Measurements from ENCODE around the gene CHST5. TPM values are rescaled to one million over a fixed set of nuclear protein-coding genes. Genes with fewer than 3 reads are reported as not detected.

CHST5 gene
- total and polyA plus RNA-seq, 2 of the 13 experiments (the other 11 are each of a cell fraction or from before 2014, with no cell fraction given) = 0.05 TPM; not detected in 1

GRCh38 chr16:75488322-75488721, 47.6 kb downstream of the CHST5 start:
- no peaks in the 10 kb centered on the region for H3K79me2 ChIP-seq (ENCODE audit: insufficient read depth, low read length)
- in situ Hi-C loops (cut with HindIII; ENCODE audit: extremely low pct_ligation_motif_present, low pct_unique_long_range_greater_than_20kb) (no loop called here), intact Hi-C loops (cut with micrococcal nuclease; ENCODE audit: unreplicated experiment) (no loop called here)
- H2AFZ ChIP-seq (ENCODE audit: low read length) = no peak overlapping the region
- H3K4me3 ChIP-seq (replicated peaks in 1 of 3; ENCODE audit: insufficient read depth in 1 of 3, low read depth in 2 of 3, low read length in 3 of 3) = no peak overlapping the region
- POLR2A ChIA-PET = no interaction called here
- CTCF ChIA-PET (ENCODE audit: low intra/inter-chr PET ratio, low total read pairs) = no interaction called here
- H3K4me1 ChIP-seq (ENCODE audit: insufficient read depth, low read length) = peaks cover 47% of the 10 kb centered on the region
- FAIRE-seq = no peak
- H4K20me1 ChIP-seq (ENCODE audit: insufficient read depth, low read length) = no peaks in the 10 kb centered on the region
- no peaks in the 10 kb centered on the region for H3K27me3 ChIP-seq (ENCODE audit: control insufficient read depth in 1 of 2, insufficient read depth in 2 of 2, low read length in 2 of 2)
- H3K4me2 ChIP-seq (ENCODE audit: low read depth, low read length) = no peak overlapping the region
- H3K9me3 ChIP-seq (ENCODE audit: low read length) = no peaks in the 10 kb centered on the region
- TF ChIP-seq ZBTB44 (CRISPR knock-in tag; IDR thresholded peaks at IDR 0.05) (no peak), PPARG (CRISPR knock-in tag; conservative IDR thresholded peaks at IDR 0.05) (no peak), ZNF142 (CRISPR knock-in tag; IDR thresholded peaks at IDR 0.05) (no peak), PRPF4 (IDR thresholded peaks at IDR 0.05; ENCODE audit: low read depth, low read length, poor library complexity, severe bottlenecking) (no peak), ZSCAN9 (CRISPR knock-in tag; IDR thresholded peaks at IDR 0.05; ENCODE audit: borderline replicate concordance) (no peak), CC2D1A (CRISPR knock-in tag; IDR thresholded peaks at IDR 0.05) (no peak), SSRP1 (CRISPR knock-in tag; IDR thresholded peaks at IDR 0.05) (no peak), SYNCRIP (IDR thresholded peaks at IDR 0.05; ENCODE audit: insufficient read depth, low read depth, low read length) (no peak), ZNF777 (CRISPR knock-in tag; IDR thresholded peaks at IDR 0.05) (no peak), ETV5 (CRISPR knock-in tag; IDR thresholded peaks at IDR 0.05; ENCODE audit: borderline replicate concordance) (no peak), TMF1 (CRISPR knock-in tag; IDR thresholded peaks at IDR 0.05; ENCODE audit: low read depth) (no peak), TRIM24 (CRISPR knock-in tag; IDR thresholded peaks at IDR 0.05) (no peak), SOX13 (IDR thresholded peaks at IDR 0.05) (no peak), SOX13 (CRISPR knock-in tag; conservative IDR thresholded peaks at IDR 0.05 in 1 of 2, IDR thresholded peaks at IDR 0.05 in 1 of 2) (no peak), ZNF710 (CRISPR knock-in tag; IDR thresholded peaks at IDR 0.05; ENCODE audit: borderline replicate concordance) (no peak), RARA (CRISPR knock-in tag; IDR thresholded peaks at IDR 0.05) (no peak)
- H3K27ac ChIP-seq (ENCODE audit: extremely low read length, insufficient read depth, low read length) = no peak overlapping the region
- H3K9ac ChIP-seq (ENCODE audit: insufficient read depth, low read depth, low read length) = no peak overlapping the region
- BruUV-seq (replicated peaks) = no TSS peak
- WGBS (ENCODE audit: low lambda C conversion rate) = 53% methylated on average over 2 of the region's 2 CpGs
- ATAC-seq = no peak
- DNase-seq (ENCODE audit: low spot score) = no peak
- no peaks in the 10 kb centered on the region for H3K36me3 ChIP-seq (replicated peaks in 1 of 2; ENCODE audit: control insufficient read depth in 1 of 2, insufficient read depth in 2 of 2, low read length in 2 of 2)

Measured in HepG2 (cell line).